Lower leg skin (tissue), 3 donors: Measurements from ENCODE around the gene NEK2.

Source experiments
- CTCF ChIP-seq, 3 donors: fragments of 450-650 bp; IDR thresholded peaks; one replicate each; pipeline ENCODE4 v1.5.1; 2016; ENCODE audit warnings: antibody characterized with exemption in 3 of 3, mild to moderate bottlenecking in 3 of 3, moderate library complexity in 2 of 3
- POLR2A ChIP-seq, 2 donors: fragments of 450-650 bp; IDR thresholded peaks; one replicate each; pipeline ENCODE4 v1.6.1; 2016 to 2017; ENCODE audit warnings: antibody characterized with exemption in 2 of 2, mild to moderate bottlenecking in 1 of 2, moderate library complexity in 1 of 2

GRCh38 chr1:211710566-211711314, 35.3 kb upstream of the NEK2 start:
- TF ChIP-seq CTCF (IDR thresholded peaks at IDR 0.05), result no peak
- TF ChIP-seq POLR2A (IDR thresholded peaks at IDR 0.05), result no peak
